Measurements from ENCODE around the gene SUPT3H.
"Not testable (repeated sequence)": the region's sequence is repeated elsewhere in the genome, so short reads cannot be mapped to it uniquely, and the experiment has no call there.

SUPT3H gene

GRCh38 chr6:45163952-45164766 lies 213.6 kb downstream of the SUPT3H start:
- DNase-seq (ENCODE audit: low read depth, low spot score), result no peak
- no peaks in the 10 kb centered on the region for H3K9me3 ChIP-seq (ENCODE audit: low read depth, low read length)
- no peak overlapping the region for H3K27ac ChIP-seq
- H3K36me3 ChIP-seq (ENCODE audit: insufficient read depth, low read length), result no peaks in the 10 kb centered on the region
- H3K9ac ChIP-seq (ENCODE audit: insufficient read length), result no peak overlapping the region
- H3K4me3 ChIP-seq, result no peak overlapping the region
- TF ChIP-seq EZH2 (IDR thresholded peaks at IDR 0.05) (no peak), FOXP2 (optimal IDR thresholded peaks at IDR 0.05; ENCODE audit: control extremely low read depth, extremely low read length, insufficient read depth) (no peak), POLR2AphosphoS5 (IDR thresholded peaks at IDR 0.05; ENCODE audit: borderline replicate concordance, low read depth, low read length) (no peak)

- Histone ChIP-seq H3K9me3 (ENCODE audit: low read depth, low read length) (no peaks in the 10 kb centered on the region), H3K27ac (no peak overlapping the region), H3K4me3 (no peak overlapping the region), H3K9ac (ENCODE audit: insufficient read length) (no peak overlapping the region), H3K36me3 (ENCODE audit: insufficient read depth, low read length) (no peaks in the 10 kb centered on the region)
- DNase-seq (ENCODE audit: low read depth, low spot score), result no peak
- TF ChIP-seq EZH2 (IDR thresholded peaks at IDR 0.05) (no peak), FOXP2 (optimal IDR thresholded peaks at IDR 0.05; ENCODE audit: control extremely low read depth, extremely low read length, insufficient read depth) (no peak), POLR2AphosphoS5 (IDR thresholded peaks at IDR 0.05; ENCODE audit: borderline replicate concordance, low read depth, low read length) (no peak)
Measured at GRCh38 chr6:45160305-45160704, 217.4 kb downstream of the SUPT3H start.

GRCh38 chr6:45156075-45156474 lies 221.7 kb downstream of the SUPT3H start:
- no peak overlapping the region for H3K27ac ChIP-seq
- H3K9ac ChIP-seq (ENCODE audit: insufficient read length), result no peak overlapping the region
- no peaks in the 10 kb centered on the region for H3K36me3 ChIP-seq (ENCODE audit: insufficient read depth, low read length)
- no peak overlapping the region for H3K4me3 ChIP-seq
- no peaks in the 10 kb centered on the region for H3K9me3 ChIP-seq (ENCODE audit: low read depth, low read length)
- TF ChIP-seq POLR2AphosphoS5 (IDR thresholded peaks at IDR 0.05; ENCODE audit: borderline replicate concordance, low read depth, low read length), result no peak
- TF ChIP-seq FOXP2 (optimal IDR thresholded peaks at IDR 0.05; ENCODE audit: control extremely low read depth, extremely low read length, insufficient read depth), result no peak
- no peak for TF ChIP-seq EZH2 (IDR thresholded peaks at IDR 0.05)
- DNase-seq (ENCODE audit: low read depth, low spot score), result no peak

GRCh38 chr6:45155341-45155894 lies 222.3 kb downstream of the SUPT3H start:
- H3K4me3 ChIP-seq, result no peak overlapping the region
- TF ChIP-seq EZH2 (IDR thresholded peaks at IDR 0.05) (no peak), POLR2AphosphoS5 (IDR thresholded peaks at IDR 0.05; ENCODE audit: borderline replicate concordance, low read depth, low read length) (no peak), FOXP2 (optimal IDR thresholded peaks at IDR 0.05; ENCODE audit: control extremely low read depth, extremely low read length, insufficient read depth) (no peak)
- H3K9me3 ChIP-seq (ENCODE audit: low read depth, low read length), result no peaks in the 10 kb centered on the region
- no peaks in the 10 kb centered on the region for H3K36me3 ChIP-seq (ENCODE audit: insufficient read depth, low read length)
- H3K27ac ChIP-seq, result no peak overlapping the region
- H3K9ac ChIP-seq (ENCODE audit: insufficient read length), result no peak overlapping the region
- no peak for DNase-seq (ENCODE audit: low read depth, low spot score)

- DNase-seq (ENCODE audit: low read depth, low spot score), result no peak
- H3K27ac ChIP-seq, result no peak overlapping the region
- TF ChIP-seq POLR2AphosphoS5 (IDR thresholded peaks at IDR 0.05; ENCODE audit: borderline replicate concordance, low read depth, low read length) (no peak), EZH2 (IDR thresholded peaks at IDR 0.05) (no peak)
Measured at GRCh38 chr6:45154679-45155078, 223.1 kb downstream of the SUPT3H start.

GRCh38 chr6:45148711-45149341 lies 228.9 kb downstream of the SUPT3H start:
- Histone ChIP-seq H3K4me3 (no peak overlapping the region), H3K9me3 (ENCODE audit: low read depth, low read length) (no peaks in the 10 kb centered on the region; the same call in 1 of the 2 replicates), H3K9ac (ENCODE audit: insufficient read length) (no peak overlapping the region), H3K36me3 (ENCODE audit: insufficient read depth, low read length) (no peaks in the 10 kb centered on the region), H3K27ac (no peak overlapping the region)
- TF ChIP-seq FOXP2 (optimal IDR thresholded peaks at IDR 0.05; ENCODE audit: control extremely low read depth, extremely low read length, insufficient read depth), result no peak
- TF ChIP-seq POLR2AphosphoS5 (IDR thresholded peaks at IDR 0.05; ENCODE audit: borderline replicate concordance, low read depth, low read length), result no peak
- TF ChIP-seq EZH2 (IDR thresholded peaks at IDR 0.05), result no peak
- DNase-seq (ENCODE audit: low read depth, low spot score), result no peak

More at GRCh38 chr6:45154679-45155078, 223.1 kb downstream of the SUPT3H start:
- Histone ChIP-seq H3K9me3 (ENCODE audit: low read depth, low read length) (no peaks in the 10 kb centered on the region), H3K36me3 (ENCODE audit: insufficient read depth, low read length) (no peaks in the 10 kb centered on the region), H3K9ac (ENCODE audit: insufficient read length) (no peak overlapping the region), H3K4me3 (no peak overlapping the region)

GRCh38 chr6:45148278-45148677 lies 229.5 kb downstream of the SUPT3H start:
- H3K9me3 ChIP-seq (ENCODE audit: low read depth, low read length), result no peaks in the 10 kb centered on the region; the same call in 1 of the 2 replicates
- DNase-seq (ENCODE audit: low read depth, low spot score), result no peak
- H3K4me3 ChIP-seq, result no peak overlapping the region
- TF ChIP-seq FOXP2 (optimal IDR thresholded peaks at IDR 0.05; ENCODE audit: control extremely low read depth, extremely low read length, insufficient read depth) (no peak), POLR2AphosphoS5 (IDR thresholded peaks at IDR 0.05; ENCODE audit: borderline replicate concordance, low read depth, low read length) (no peak), EZH2 (IDR thresholded peaks at IDR 0.05) (no peak)
- no peaks in the 10 kb centered on the region for H3K36me3 ChIP-seq (ENCODE audit: insufficient read depth, low read length)
- H3K9ac ChIP-seq (ENCODE audit: insufficient read length), result no peak overlapping the region
- H3K27ac ChIP-seq, result no peak overlapping the region

GRCh38 chr6:45145658-45146057 lies 232.1 kb downstream of the SUPT3H start:
- not testable (repeated sequence) for H3K27ac ChIP-seq; H3K9me3 ChIP-seq (ENCODE audit: low read depth, low read length); H3K4me3 ChIP-seq; H3K9ac ChIP-seq (ENCODE audit: insufficient read length); DNase-seq (ENCODE audit: low read depth, low spot score); H3K36me3 ChIP-seq (ENCODE audit: insufficient read depth, low read length)

Data from SK-N-MC (cell line).